Thyroid gland (tissue), 4 donors: ENCODE results near the gene CAPN14. TPM values are rescaled to one million over a fixed set of nuclear protein-coding genes. Genes with fewer than 3 reads are reported as not detected.

Experiments used
- DNase-seq, 2 donors: peaks; one replicate each; pipeline ENCODE4 v3.0.0-alpha.2; 2019
- H3K27ac ChIP-seq, 3 donors: fragments of 200-600 bp; sonication (generic); 1 replicate in 2 of 3; 2 replicates in 1 of 3; pipeline ENCODE4 v1.5.1; 2016 to 2019; ENCODE audit warnings: mild to moderate bottlenecking in 1 of 3, moderate library complexity in 1 of 3
- H3K27me3 ChIP-seq: fragments of 200-600 bp; sonication (generic); one replicate; pipeline ENCODE4 v1.5.1; 2019
- H3K36me3 ChIP-seq, 2 donors: fragments of 200-600 bp; sonication (generic); one replicate each; pipeline ENCODE4 v1.5.1; 2016 to 2019
- H3K4me1 ChIP-seq, 2 donors: fragments of 200-600 bp; sonication (generic); one replicate each; pipeline ENCODE4 v1.5.1; 2017 to 2019
- H3K4me3 ChIP-seq, 3 donors: fragments of 200-600 bp; sonication (generic); replicated peaks in 1 of 3; 1 replicate in 2 of 3; 2 replicates in 1 of 3; pipeline ENCODE4 v1.5.1; 2016; ENCODE audit warnings: mild to moderate bottlenecking in 1 of 3
- H3K9me3 ChIP-seq: fragments of 200-600 bp; sonication (generic); one replicate; pipeline ENCODE4 v1.5.1; 2017
- CTCF ChIP-seq, 6 experiments: fragments of 200-600 bp in 3 of 6; fragments of 450-650 bp in 3 of 6; sonication (generic) in 3 of 6; IDR thresholded peaks; one replicate each; pipeline ENCODE4 v1.5.1; 2016 to 2019; ENCODE audit warnings: antibody characterized with exemption in 6 of 6, mild to moderate bottlenecking in 2 of 6, inconsistent platforms in 1 of 6, moderate library complexity in 1 of 6
- POLR2A ChIP-seq, 2 donors: fragments of 450-650 bp; IDR thresholded peaks; one replicate each; pipeline ENCODE4 v1.6.1; 2017; ENCODE audit warnings: antibody characterized with exemption in 2 of 2, mild to moderate bottlenecking in 2 of 2, moderate library complexity in 1 of 2
- WGBS, 2 donors: methylation state at CpG; one replicate each; pipeline ENCODE4 v1.1.5; 2017; 5-methylcytosine and 5-hydroxymethylcytosine counted together
- intact Hi-C: fragments of 100-400 bp; cut with DNase I; formaldehyde crosslinking; loops from one replicate; pipeline ENCODE4 v1.15.1; 2023
- total RNA-seq, 4 donors: library from RNA; depleted of rRNA; stranded (reverse); fragments of >200 nt; gene quantifications; one replicate each; pipeline ENCODE4 v1.2.3, GENCODE V29; 2016

CAPN14 gene
- total RNA-seq, 4 donors from 2014 or later: 0.15 to 0.27 TPM; not detected in 2

GRCh38 chr2:31254237-31255203 is 37.2 kb upstream of the CAPN14 start:
- no peak overlapping the region for H3K27ac ChIP-seq
- H3K27me3 ChIP-seq: no peaks in the 10 kb centered on the region
- DNase-seq: no peak
- H3K4me3 ChIP-seq: no peak overlapping the region
- no peak for TF ChIP-seq POLR2A (IDR thresholded peaks at IDR 0.05)
- TF ChIP-seq CTCF (IDR thresholded peaks at IDR 0.05): no peak
- intact Hi-C loops: no loop called here
- 94 to 95% methylated on average over 19 of the region's 19 CpGs for whole genome bisulfite sequencing, 2 donors
- no peaks in the 10 kb centered on the region for H3K4me1 ChIP-seq
- no peaks in the 10 kb centered on the region for H3K9me3 ChIP-seq
- H3K36me3 ChIP-seq: no peaks in the 10 kb centered on the region

- Histone ChIP-seq H3K4me1 (no peaks in the 10 kb centered on the region), H3K9me3 (no peaks in the 10 kb centered on the region), H3K36me3 (no peaks in the 10 kb centered on the region), H3K27ac (no peak overlapping the region), H3K27me3 (no peaks in the 10 kb centered on the region), H3K4me3 (no peak overlapping the region)
- WGBS, 2 donors: 81 to 89% methylated on average over 7 to 13 of the region's 13 CpGs
- TF ChIP-seq CTCF (IDR thresholded peaks at IDR 0.05) (no peak), POLR2A (IDR thresholded peaks at IDR 0.05) (no peak)
- intact Hi-C loops: no loop called here
- no peak for DNase-seq
Observed at GRCh38 chr2:31253356-31254131, 36.2 kb upstream of the CAPN14 start.

- H3K36me3 ChIP-seq: no peaks in the 10 kb centered on the region
- H3K4me1 ChIP-seq: no peaks in the 10 kb centered on the region
- WGBS, 2 donors: 98% methylated on average over 5 to 6 of the region's 6 CpGs
- intact Hi-C loops: no loop called here
- no peak overlapping the region for H3K27ac ChIP-seq
- no peaks in the 10 kb centered on the region for H3K9me3 ChIP-seq
- no peaks in the 10 kb centered on the region for H3K27me3 ChIP-seq
- no peak for TF ChIP-seq POLR2A (IDR thresholded peaks at IDR 0.05)
- no peak for TF ChIP-seq CTCF (IDR thresholded peaks at IDR 0.05)
- DNase-seq: no peak
- no peak overlapping the region for H3K4me3 ChIP-seq
Observed at GRCh38 chr2:31251851-31252250, 34.5 kb upstream of the CAPN14 start.

- intact Hi-C loops: no loop called here
- no peaks in the 10 kb centered on the region for H3K36me3 ChIP-seq
- H3K27ac ChIP-seq: no peak overlapping the region
- DNase-seq: no peak
- no peak for TF ChIP-seq POLR2A (IDR thresholded peaks at IDR 0.05)
- no peaks in the 10 kb centered on the region for H3K4me1 ChIP-seq
- no peak overlapping the region for H3K4me3 ChIP-seq
- WGBS, 2 donors: 50 to 58% methylated on average over 1 to 2 of the region's 3 CpGs
- no peaks in the 10 kb centered on the region for H3K9me3 ChIP-seq
- H3K27me3 ChIP-seq: no peaks in the 10 kb centered on the region
Observed at GRCh38 chr2:31251018-31251417, 33.7 kb upstream of the CAPN14 start.

- no peak for DNase-seq
- 97 to 98% methylated on average over 13 to 14 of the region's 15 CpGs for WGBS, 2 donors
- H3K9me3 ChIP-seq: no peaks in the 10 kb centered on the region
- TF ChIP-seq CTCF (IDR thresholded peaks at IDR 0.05) (no peak), POLR2A (IDR thresholded peaks at IDR 0.05) (no peak)
- H3K4me3 ChIP-seq: no peak overlapping the region
- intact Hi-C loops: no loop called here
- no peak overlapping the region for H3K27ac ChIP-seq
- H3K36me3 ChIP-seq: no peaks in the 10 kb centered on the region
- no peaks in the 10 kb centered on the region for H3K27me3 ChIP-seq
- no peaks in the 10 kb centered on the region for H3K4me1 ChIP-seq
Observed at GRCh38 chr2:31249009-31249690, 31.8 kb upstream of the CAPN14 start.
